Cardiac fibroblast (primary cell): ENCODE measurements around the gene KCNQ1.

Source experiments
- DNase-seq, 2 donors: peaks; one replicate each; pipeline versions ENCODE4 v3.0.0 to v3.0.0-alpha.2; 2010; ENCODE audit warnings: low read depth in 2 of 2
- H3K4me3 ChIP-seq, 2 donors: replicated peaks in 1 of 2; 1 replicate in 1 of 2; 2 replicates in 1 of 2; pipeline ENCODE4 v1.5.1; 2011; ENCODE audit warnings: low read depth in 2 of 2, low read length in 2 of 2, mild to moderate bottlenecking in 2 of 2, moderate library complexity in 1 of 2
- CTCF ChIP-seq: IDR thresholded peaks from one replicate; pipeline ENCODE4 v1.5.1; 2011; ENCODE audit warnings: low read depth, mild to moderate bottlenecking, low read length, inconsistent platforms

The KCNQ1 gene

GRCh38 chr11:2666828-2667570 lies 222.2 kb downstream of the KCNQ1 start:
- H3K4me3 ChIP-seq: no peak overlapping the region
- no peak for TF ChIP-seq CTCF
- DNase-seq: no peak

GRCh38 chr11:2667940-2668339 lies 223.1 kb downstream of the KCNQ1 start:
- H3K4me3 ChIP-seq: no peak overlapping the region
- no peak for TF ChIP-seq CTCF
- no peak for DNase-seq

GRCh38 chr11:2668876-2669275 lies 224.1 kb downstream of the KCNQ1 start:
- DNase-seq: no peak
- TF ChIP-seq CTCF: no peak
- H3K4me3 ChIP-seq: no peak overlapping the region

- DNase-seq: no peak
- H3K4me3 ChIP-seq: no peak overlapping the region
- TF ChIP-seq CTCF: no peak
Observed at GRCh38 chr11:2669634-2670469, 225.0 kb downstream of the KCNQ1 start.

- no peak for DNase-seq
- H3K4me3 ChIP-seq: no peak overlapping the region
- TF ChIP-seq CTCF: no peak
Observed at GRCh38 chr11:2670541-2671100, 225.8 kb downstream of the KCNQ1 start.

- DNase-seq: no peak
- no peak overlapping the region for H3K4me3 ChIP-seq
- TF ChIP-seq CTCF: no peak
Observed at GRCh38 chr11:2671748-2672147, 226.9 kb downstream of the KCNQ1 start.
